Measurements from ENCODE around the gene LRRC9.

The LRRC9 gene

GRCh38 chr14:60091550-60092525 lies 171.9 kb downstream of the LRRC9 start, which contains the start of gene PCNX4 (continued):
- 0 out of 2 replicates have a peak, but pooled peaks have one; percentile 23 for TF ChIP-seq ZNF843 (tag by site-specific recombination; IDR thresholded peaks at IDR 0.05)
- TF ChIP-seq ZNF548 (tag by site-specific recombination; IDR thresholded peaks at IDR 0.05): no peak
- no peak for TF ChIP-seq ZNF473 (tag by site-specific recombination; IDR thresholded peaks at IDR 0.05)
- no peak for TF ChIP-seq ZNF449 (tag by site-specific recombination; IDR thresholded peaks at IDR 0.05)
- TF ChIP-seq YY2 (tag by site-specific recombination; IDR thresholded peaks at IDR 0.05): 0 out of 2 replicates have a peak, but pooled peaks have one; percentile 42
- peak; percentile 63 for TF ChIP-seq ZBTB21 (tag by site-specific recombination; IDR thresholded peaks at IDR 0.05)
- no peak for TF ChIP-seq ZNF837 (tag by site-specific recombination; IDR thresholded peaks at IDR 0.05)
- TF ChIP-seq BCL11B (tag by site-specific recombination; IDR thresholded peaks at IDR 0.05; ENCODE audit: low read depth): no peak
- TF ChIP-seq SETDB1 (IDR thresholded peaks at IDR 0.05; ENCODE audit: insufficient read length, low read length): peak; percentile 36
- TF ChIP-seq ZNF521 (tag by site-specific recombination; IDR thresholded peaks at IDR 0.05): no peak
- no peak for TF ChIP-seq ZNF639 (tag by site-specific recombination; IDR thresholded peaks at IDR 0.05)
- TF ChIP-seq ZNF366 (tag by site-specific recombination; conservative IDR thresholded peaks at IDR 0.05): peak; percentile 33; the same call in 1 of the 2 replicates
- no peak for TF ChIP-seq ZNF514 (tag by site-specific recombination; IDR thresholded peaks at IDR 0.05)
- TF ChIP-seq ZNF600 (tag by site-specific recombination; IDR thresholded peaks at IDR 0.05): peak; percentile 74
- TF ChIP-seq BCL11A (tag by site-specific recombination; IDR thresholded peaks at IDR 0.05; ENCODE audit: low read depth): no peak
- no peak for TF ChIP-seq ZNF791 (tag by site-specific recombination; IDR thresholded peaks at IDR 0.05)
- TF ChIP-seq HOXD13 (CRISPR knock-in tag; IDR thresholded peaks at IDR 0.05; ENCODE audit: borderline replicate concordance): peak; percentile 57; the same call in 1 of the 2 replicates
- TF ChIP-seq ZSCAN30 (tag by site-specific recombination; IDR thresholded peaks at IDR 0.05): peak; percentile 50; the same call in 1 of the 2 replicates
- 0 out of 2 replicates have a peak, but pooled peaks have one; percentile 51 for TF ChIP-seq ZNF121 (tag by site-specific recombination; IDR thresholded peaks at IDR 0.05)
- no peak for TF ChIP-seq ZBTB44 (tag by site-specific recombination; IDR thresholded peaks at IDR 0.05)
- no peak for TF ChIP-seq ZNF248 (tag by site-specific recombination; IDR thresholded peaks at IDR 0.05)
- peak; percentile 37; the same call in 1 of the 2 replicates for TF ChIP-seq ZNF561 (tag by site-specific recombination; IDR thresholded peaks at IDR 0.05; ENCODE audit: borderline replicate concordance)
- peak; percentile 57; the same call in 1 of the 2 replicates for TF ChIP-seq ZFP69B (tag by site-specific recombination; IDR thresholded peaks at IDR 0.05)
- TF ChIP-seq ZSCAN4 (tag by site-specific recombination; IDR thresholded peaks at IDR 0.05): no peak
- no peak for TF ChIP-seq ZBTB6 (tag by site-specific recombination; IDR thresholded peaks at IDR 0.05)
- TF ChIP-seq ZBTB10 (tag by site-specific recombination; IDR thresholded peaks at IDR 0.05): no peak
- TF ChIP-seq IKZF3 (tag by site-specific recombination; IDR thresholded peaks at IDR 0.05): no peak
- TF ChIP-seq ZNF580 (tag by site-specific recombination; IDR thresholded peaks at IDR 0.05): no peak
- TF ChIP-seq ZNF664 (tag by site-specific recombination; IDR thresholded peaks at IDR 0.05): no peak
